ENCODE data around the gene ARHGAP10.

DNA sequence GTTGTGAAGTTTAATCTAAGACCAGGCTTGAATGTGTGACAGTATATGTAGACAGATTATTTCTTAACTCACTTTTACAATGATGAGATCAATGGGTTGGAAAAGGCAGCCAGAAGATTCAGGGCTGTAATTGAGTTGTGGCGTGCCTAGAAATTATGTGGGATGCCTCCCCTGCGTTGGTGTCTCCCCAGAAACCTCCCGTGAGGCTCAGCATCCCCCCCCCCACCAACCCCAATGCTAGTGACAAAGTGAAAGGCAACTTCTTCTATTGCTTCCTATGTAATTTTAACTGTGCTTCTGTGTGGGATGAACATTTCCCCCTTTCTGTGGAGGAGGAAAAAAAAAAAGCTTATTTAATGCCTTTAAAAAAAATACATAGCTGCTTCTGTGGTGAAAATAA lies 297.9 kb downstream of the ARHGAP10 start:
- TF ChIP-seq GATA2 (IDR thresholded peaks at IDR 0.05; ENCODE audit: low read depth, low read length) (no peak), GATA3 (IDR thresholded peaks at IDR 0.05; ENCODE audit: low read depth, low read length) (no peak)

Data from SH-SY5Y (cell line).